WTC11 (cell line): Measurements from ENCODE around the gene UBE2H. TPM values are rescaled to one million over a fixed set of nuclear protein-coding genes. Genes with fewer than 3 reads are reported as not detected.

Experiments used
- ATAC-seq: fragments of 200-7000 bp; cut with Tn5 transposase; 2 replicates; pipeline ENCODE4 v1.10.0; 2021; ENCODE audit warnings: mild to moderate bottlenecking, moderate library complexity
- CTCF ChIA-PET: fragments of 300-600 bp; sonication (Branson Sonifier 250); formaldehyde crosslinking; loops from one replicate; lab custom pipeline; 2021; ENCODE audit warnings: antibody characterized with exemption; lab: Charles Lee
- POLR2A ChIA-PET: fragments of 350-600 bp; sonication (Branson Sonifier 250); formaldehyde crosslinking; loops from one replicate; lab custom pipeline; 2021; ENCODE audit warnings: antibody characterized with exemption; lab: Charles Lee
- DNase-seq: peaks from one replicate; pipeline ENCODE4 v3.0.0; 2021; ENCODE audit warnings: low spot score
- H3K27ac Mint-ChIP-seq: 2 replicates; pipeline ENCODE4 v1.8.0; 2021; ENCODE audit warnings: mixed read lengths
- H3K27me3 Mint-ChIP-seq: 2 replicates; pipeline ENCODE4 v1.8.0; 2021; ENCODE audit warnings: low read depth, mild to moderate bottlenecking, moderate library complexity, mixed read lengths
- H3K36me3 Mint-ChIP-seq: 2 replicates; pipeline ENCODE4 v1.8.0; 2021; ENCODE audit warnings: mixed read lengths
- H3K4me1 Mint-ChIP-seq: 2 replicates; pipeline ENCODE4 v1.8.0; 2022; ENCODE audit warnings: mixed read lengths
- H3K4me3 Mint-ChIP-seq: 2 replicates; pipeline ENCODE4 v1.8.0; 2021; ENCODE audit warnings: mild to moderate bottlenecking, moderate library complexity, mixed read lengths
- H3K9me3 Mint-ChIP-seq: 2 replicates; pipeline ENCODE4 v1.8.0; 2021; ENCODE audit warnings: mixed read lengths
- CBFB ChIP-seq: sonication (generic); formaldehyde crosslinking; IDR thresholded peaks from 2 replicates; pipeline ENCODE4 v1.8.1; 2022; ENCODE audit warnings: mild to moderate bottlenecking, low read depth, missing genetic modification reagents
- ESRRA ChIP-seq: sonication (generic); formaldehyde crosslinking; IDR thresholded peaks from 2 replicates; pipeline ENCODE4 v1.8.1; 2022; ENCODE audit warnings: mild to moderate bottlenecking, missing genetic modification reagents, borderline replicate concordance
- FOXK1 ChIP-seq: sonication (generic); formaldehyde crosslinking; IDR thresholded peaks from 2 replicates; pipeline ENCODE4 v1.8.0; 2022; ENCODE audit warnings: mild to moderate bottlenecking, moderate library complexity, missing genetic modification reagents
- GABPB1 ChIP-seq: sonication (generic); formaldehyde crosslinking; IDR thresholded peaks from 2 replicates; pipeline ENCODE4 v1.8.1; 2023; ENCODE audit warnings: mild to moderate bottlenecking, missing genetic modification reagents
- GRHL2 ChIP-seq: fragments of 250-450 bp; sonication (Bioruptor Pico); IDR thresholded peaks from 2 replicates; pipeline ENCODE4 v1.8.0; 2022; ENCODE audit warnings: mild to moderate bottlenecking, moderate library complexity; ENCODE audit not compliant: insufficient replicate concordance, severe bottlenecking
- IRF2 ChIP-seq: sonication (generic); formaldehyde crosslinking; IDR thresholded peaks from 2 replicates; pipeline ENCODE4 v1.8.0; 2022; ENCODE audit warnings: low read depth, missing genetic modification reagents, borderline replicate concordance
- JAZF1 ChIP-seq: fragments of 250-450 bp; sonication (Bioruptor Pico); IDR thresholded peaks from 2 replicates; pipeline ENCODE4 v1.9.0; 2021; ENCODE audit warnings: moderate library complexity, mild to moderate bottlenecking, inconsistent platforms
- KAT7 ChIP-seq: sonication (generic); formaldehyde crosslinking; IDR thresholded peaks from 2 replicates; pipeline ENCODE4 v1.8.1; 2023; ENCODE audit warnings: missing genetic modification reagents, mild to moderate bottlenecking, borderline replicate concordance
- MXD4 ChIP-seq: fragments of 250-450 bp; sonication (Bioruptor Pico); IDR thresholded peaks from 2 replicates; pipeline ENCODE4 v1.8.0; 2021; ENCODE audit warnings: mild to moderate bottlenecking, moderate library complexity, borderline replicate concordance
- NR1H2 ChIP-seq: sonication (generic); formaldehyde crosslinking; IDR thresholded peaks from 2 replicates; pipeline ENCODE4 v1.9.0; 2021; ENCODE audit warnings: mild to moderate bottlenecking, moderate library complexity, missing genetic modification reagents
- NR2C2 ChIP-seq: sonication (generic); formaldehyde crosslinking; IDR thresholded peaks from 2 replicates; pipeline ENCODE4 v1.8.0; 2022; ENCODE audit warnings: mild to moderate bottlenecking, missing genetic modification reagents
- RELA ChIP-seq: sonication (generic); formaldehyde crosslinking; IDR thresholded peaks from 2 replicates; pipeline ENCODE4 v1.8.1; 2022; ENCODE audit warnings: missing genetic modification reagents, mild to moderate bottlenecking, borderline replicate concordance
- SMAD3 ChIP-seq: sonication (generic); formaldehyde crosslinking; IDR thresholded peaks from 2 replicates; pipeline ENCODE4 v1.8.0; 2022; ENCODE audit warnings: missing genetic modification reagents, mild to moderate bottlenecking, borderline replicate concordance
- TP53 ChIP-seq: sonication (generic); formaldehyde crosslinking; IDR thresholded peaks from 2 replicates; pipeline ENCODE4 v1.8.1; 2023; ENCODE audit warnings: mild to moderate bottlenecking, missing genetic modification reagents
- ZNF138 ChIP-seq: sonication (generic); formaldehyde crosslinking; conservative IDR thresholded peaks from 2 replicates; pipeline ENCODE4 v1.8.1; 2022; ENCODE audit warnings: mild to moderate bottlenecking, moderate library complexity, missing genetic modification reagents
- ZNF317 ChIP-seq: sonication (generic); formaldehyde crosslinking; IDR thresholded peaks from 2 replicates; pipeline ENCODE4 v1.8.1; 2023; ENCODE audit warnings: low read depth, mild to moderate bottlenecking, moderate library complexity, missing genetic modification reagents, borderline replicate concordance
- ZNF396 ChIP-seq: fragments of 250-450 bp; sonication (Bioruptor Pico); IDR thresholded peaks from 2 replicates; pipeline ENCODE4 v1.8.0; 2021; ENCODE audit warnings: mild to moderate bottlenecking, moderate library complexity, borderline replicate concordance
- ZNF416 ChIP-seq: fragments of 250-450 bp; sonication (Bioruptor Pico); IDR thresholded peaks from 2 replicates; pipeline ENCODE4 v1.9.0; 2021; ENCODE audit warnings: mild to moderate bottlenecking, inconsistent platforms
- ZNF423 ChIP-seq: fragments of 250-450 bp; sonication (Bioruptor Pico); IDR thresholded peaks from 2 replicates; pipeline ENCODE4 v2.1.2; 2022; ENCODE audit warnings: mild to moderate bottlenecking, moderate library complexity
- total RNA-seq: library from RNA; stranded (reverse); gene quantifications from 3 replicates; pipeline ENCODE4 v1.2.3, GENCODE V29; 2021
- TF ChIP-seq, protein P1 (sequence below): sonication (generic); formaldehyde crosslinking; IDR thresholded peaks from 2 replicates; pipeline ENCODE4 v1.8.0; 2022; ENCODE audit warnings: mild to moderate bottlenecking, missing genetic modification reagents
- TF ChIP-seq, protein P2 (sequence below): sonication (generic); formaldehyde crosslinking; IDR thresholded peaks from 2 replicates; pipeline ENCODE4 v1.8.1; 2022; ENCODE audit warnings: mild to moderate bottlenecking, missing genetic modification reagents, moderate library complexity, borderline replicate concordance
- TF ChIP-seq, protein P3 (sequence below): sonication (generic); formaldehyde crosslinking; IDR thresholded peaks from 2 replicates; pipeline ENCODE4 v1.8.1; 2022; ENCODE audit warnings: mild to moderate bottlenecking, moderate library complexity, missing genetic modification reagents
- TF ChIP-seq, protein P4 (sequence below): sonication (generic); formaldehyde crosslinking; IDR thresholded peaks from 2 replicates; pipeline ENCODE4 v1.8.0; 2022; ENCODE audit warnings: mild to moderate bottlenecking, missing genetic modification reagents
- TF ChIP-seq, protein P5 (sequence below): sonication (generic); formaldehyde crosslinking; IDR thresholded peaks from 2 replicates; pipeline ENCODE4 v1.8.1; 2023; ENCODE audit warnings: mild to moderate bottlenecking, missing genetic modification reagents
- TF ChIP-seq, protein P6 (sequence below): sonication (generic); formaldehyde crosslinking; IDR thresholded peaks from 2 replicates; pipeline ENCODE4 v1.8.1; 2023; ENCODE audit warnings: mild to moderate bottlenecking, moderate library complexity, missing genetic modification reagents
- TF ChIP-seq, protein P7 (sequence below): fragments of 250-450 bp; sonication (Bioruptor Pico); IDR thresholded peaks from 2 replicates; pipeline ENCODE4 v1.8.0; 2021; ENCODE audit warnings: mild to moderate bottlenecking

UBE2H gene
- total RNA-seq, 1 experiment from 2014 or later, result 55.0 TPM

DNA sequence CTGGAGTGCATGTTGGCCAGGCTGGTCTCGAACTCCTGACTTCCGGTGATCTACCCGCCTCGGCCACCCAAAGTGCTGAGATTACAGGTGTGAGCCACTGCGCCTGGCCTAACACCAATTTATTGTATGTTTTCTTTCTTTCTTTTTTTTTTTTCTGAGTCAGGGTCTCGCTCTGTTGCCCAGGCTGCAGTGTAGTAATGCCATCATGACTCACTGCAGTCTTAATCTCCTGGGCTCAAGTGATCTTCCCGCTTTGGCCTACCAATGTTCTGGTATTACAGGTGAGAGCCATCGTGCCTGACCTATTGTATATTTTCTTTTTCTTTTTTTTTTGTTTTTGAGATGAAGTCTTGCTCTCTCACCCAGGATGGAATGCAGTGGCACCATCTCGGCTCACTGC lies 33.8 kb upstream of the UBE2H start:
- POLR2A ChIA-PET, result no interaction called here
- H3K9me3 Mint-ChIP-seq, result no peaks in the 10 kb centered on the region
- no peak for TF ChIP-seq JAZF1 (CRISPR knock-in tag)
- no peak for TF ChIP-seq NR2C2 (CRISPR knock-in tag)
- TF ChIP-seq ZNF423 (CRISPR knock-in tag), result no peak
- TF ChIP-seq IRF2 (CRISPR knock-in tag), result no peak
- no peak for TF ChIP-seq MXD4 (CRISPR knock-in tag)
- TF ChIP-seq ESRRA (CRISPR knock-in tag), result no peak
- TF ChIP-seq, protein P1, sequence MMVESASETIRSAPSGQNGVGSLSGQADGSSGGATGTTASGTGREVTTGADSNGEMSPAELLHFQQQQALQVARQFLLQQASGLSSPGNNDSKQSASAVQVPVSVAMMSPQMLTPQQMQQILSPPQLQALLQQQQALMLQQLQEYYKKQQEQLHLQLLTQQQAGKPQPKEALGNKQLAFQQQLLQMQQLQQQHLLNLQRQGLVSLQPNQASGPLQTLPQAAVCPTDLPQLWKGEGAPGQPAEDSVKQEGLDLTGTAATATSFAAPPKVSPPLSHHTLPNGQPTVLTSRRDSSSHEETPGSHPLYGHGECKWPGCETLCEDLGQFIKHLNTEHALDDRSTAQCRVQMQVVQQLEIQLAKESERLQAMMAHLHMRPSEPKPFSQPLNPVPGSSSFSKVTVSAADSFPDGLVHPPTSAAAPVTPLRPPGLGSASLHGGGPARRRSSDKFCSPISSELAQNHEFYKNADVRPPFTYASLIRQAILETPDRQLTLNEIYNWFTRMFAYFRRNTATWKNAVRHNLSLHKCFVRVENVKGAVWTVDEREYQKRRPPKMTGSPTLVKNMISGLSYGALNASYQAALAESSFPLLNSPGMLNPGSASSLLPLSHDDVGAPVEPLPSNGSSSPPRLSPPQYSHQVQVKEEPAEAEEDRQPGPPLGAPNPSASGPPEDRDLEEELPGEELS (CRISPR knock-in tag), result no peak
- TF ChIP-seq, protein P2, sequence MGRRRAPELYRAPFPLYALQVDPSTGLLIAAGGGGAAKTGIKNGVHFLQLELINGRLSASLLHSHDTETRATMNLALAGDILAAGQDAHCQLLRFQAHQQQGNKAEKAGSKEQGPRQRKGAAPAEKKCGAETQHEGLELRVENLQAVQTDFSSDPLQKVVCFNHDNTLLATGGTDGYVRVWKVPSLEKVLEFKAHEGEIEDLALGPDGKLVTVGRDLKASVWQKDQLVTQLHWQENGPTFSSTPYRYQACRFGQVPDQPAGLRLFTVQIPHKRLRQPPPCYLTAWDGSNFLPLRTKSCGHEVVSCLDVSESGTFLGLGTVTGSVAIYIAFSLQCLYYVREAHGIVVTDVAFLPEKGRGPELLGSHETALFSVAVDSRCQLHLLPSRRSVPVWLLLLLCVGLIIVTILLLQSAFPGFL (CRISPR knock-in tag), result no peak
- TF ChIP-seq, protein P3, sequence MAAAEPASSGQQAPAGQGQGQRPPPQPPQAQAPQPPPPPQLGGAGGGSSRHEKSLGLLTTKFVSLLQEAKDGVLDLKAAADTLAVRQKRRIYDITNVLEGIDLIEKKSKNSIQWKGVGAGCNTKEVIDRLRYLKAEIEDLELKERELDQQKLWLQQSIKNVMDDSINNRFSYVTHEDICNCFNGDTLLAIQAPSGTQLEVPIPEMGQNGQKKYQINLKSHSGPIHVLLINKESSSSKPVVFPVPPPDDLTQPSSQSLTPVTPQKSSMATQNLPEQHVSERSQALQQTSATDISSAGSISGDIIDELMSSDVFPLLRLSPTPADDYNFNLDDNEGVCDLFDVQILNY (CRISPR knock-in tag), result no peak
- TF ChIP-seq, protein P4, sequence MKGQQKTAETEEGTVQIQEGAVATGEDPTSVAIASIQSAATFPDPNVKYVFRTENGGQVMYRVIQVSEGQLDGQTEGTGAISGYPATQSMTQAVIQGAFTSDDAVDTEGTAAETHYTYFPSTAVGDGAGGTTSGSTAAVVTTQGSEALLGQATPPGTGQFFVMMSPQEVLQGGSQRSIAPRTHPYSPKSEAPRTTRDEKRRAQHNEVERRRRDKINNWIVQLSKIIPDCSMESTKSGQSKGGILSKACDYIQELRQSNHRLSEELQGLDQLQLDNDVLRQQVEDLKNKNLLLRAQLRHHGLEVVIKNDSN, result no peak
- no peak for TF ChIP-seq GRHL2 (CRISPR knock-in tag)
- no peak for TF ChIP-seq KAT7 (CRISPR knock-in tag)
- no peak for TF ChIP-seq GABPB1
- TF ChIP-seq, protein P5, sequence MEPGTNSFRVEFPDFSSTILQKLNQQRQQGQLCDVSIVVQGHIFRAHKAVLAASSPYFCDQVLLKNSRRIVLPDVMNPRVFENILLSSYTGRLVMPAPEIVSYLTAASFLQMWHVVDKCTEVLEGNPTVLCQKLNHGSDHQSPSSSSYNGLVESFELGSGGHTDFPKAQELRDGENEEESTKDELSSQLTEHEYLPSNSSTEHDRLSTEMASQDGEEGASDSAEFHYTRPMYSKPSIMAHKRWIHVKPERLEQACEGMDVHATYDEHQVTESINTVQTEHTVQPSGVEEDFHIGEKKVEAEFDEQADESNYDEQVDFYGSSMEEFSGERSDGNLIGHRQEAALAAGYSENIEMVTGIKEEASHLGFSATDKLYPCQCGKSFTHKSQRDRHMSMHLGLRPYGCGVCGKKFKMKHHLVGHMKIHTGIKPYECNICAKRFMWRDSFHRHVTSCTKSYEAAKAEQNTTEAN (CRISPR knock-in tag), result no peak
- TF ChIP-seq, protein P6, sequence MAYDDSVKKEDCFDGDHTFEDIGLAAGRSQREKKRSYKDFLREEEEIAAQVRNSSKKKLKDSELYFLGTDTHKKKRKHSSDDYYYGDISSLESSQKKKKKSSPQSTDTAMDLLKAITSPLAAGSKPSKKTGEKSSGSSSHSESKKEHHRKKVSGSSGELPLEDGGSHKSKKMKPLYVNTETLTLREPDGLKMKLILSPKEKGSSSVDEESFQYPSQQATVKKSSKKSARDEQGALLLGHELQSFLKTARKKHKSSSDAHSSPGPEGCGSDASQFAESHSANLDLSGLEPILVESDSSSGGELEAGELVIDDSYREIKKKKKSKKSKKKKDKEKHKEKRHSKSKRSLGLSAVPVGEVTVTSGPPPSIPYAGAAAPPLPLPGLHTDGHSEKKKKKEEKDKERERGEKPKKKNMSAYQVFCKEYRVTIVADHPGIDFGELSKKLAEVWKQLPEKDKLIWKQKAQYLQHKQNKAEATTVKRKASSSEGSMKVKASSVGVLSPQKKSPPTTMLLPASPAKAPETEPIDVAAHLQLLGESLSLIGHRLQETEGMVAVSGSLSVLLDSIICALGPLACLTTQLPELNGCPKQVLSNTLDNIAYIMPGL, result no peak
- no peak for TF ChIP-seq NR1H2 (CRISPR knock-in tag)
- TF ChIP-seq, all 79 proteins: peak for 0
- H3K36me3 Mint-ChIP-seq, result no peaks in the 10 kb centered on the region
- DNase-seq, result no peak
- H3K27me3 Mint-ChIP-seq, result no peaks in the 10 kb centered on the region
- ATAC-seq, result no peak
- no peak overlapping the region for H3K4me3 Mint-ChIP-seq
- H3K27ac Mint-ChIP-seq, result no peak overlapping the region
- CTCF ChIA-PET, result no interaction called here
- peaks cover 7% of the 10 kb centered on the region for H3K4me1 Mint-ChIP-seq

DNA sequence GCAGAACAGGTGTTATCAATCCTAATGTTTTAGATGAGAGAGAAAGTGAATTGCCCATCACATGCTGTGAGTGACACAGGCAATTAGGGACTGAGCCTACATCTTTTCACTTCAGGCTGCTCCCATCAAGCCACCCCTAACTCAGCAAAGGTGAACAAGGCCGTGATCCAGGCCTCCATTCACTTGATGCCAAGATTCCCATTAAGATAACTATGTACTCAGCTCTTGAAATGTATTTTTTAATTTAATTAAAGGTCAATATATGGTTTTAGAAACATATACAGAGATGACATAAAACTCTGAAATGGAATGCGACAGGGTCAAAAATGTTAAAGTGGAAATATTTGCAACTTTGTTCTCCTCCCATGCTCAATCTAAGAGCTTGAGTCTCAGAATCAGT lies 27.9 kb upstream of the UBE2H start:
- no peak overlapping the region for H3K27ac Mint-ChIP-seq
- ChIA-PET CTCF (no interaction called here), POLR2A (no interaction called here)
- H3K4me1 Mint-ChIP-seq, result peaks cover 12% of the 10 kb centered on the region
- no peaks in the 10 kb centered on the region for H3K27me3 Mint-ChIP-seq
- DNase-seq (no peak), ATAC-seq (no peak)
- H3K9me3 Mint-ChIP-seq, result no peaks in the 10 kb centered on the region
- no peaks in the 10 kb centered on the region for H3K36me3 Mint-ChIP-seq
- no peak overlapping the region for H3K4me3 Mint-ChIP-seq
- no peak for TF ChIP-seq TP53 (CRISPR knock-in tag)
- no peak for TF ChIP-seq ZNF317 (CRISPR knock-in tag)
- TF ChIP-seq ZNF138 (CRISPR knock-in tag), result no peak
- no peak for TF ChIP-seq FOXK1 (CRISPR knock-in tag)
- TF ChIP-seq, protein P7, sequence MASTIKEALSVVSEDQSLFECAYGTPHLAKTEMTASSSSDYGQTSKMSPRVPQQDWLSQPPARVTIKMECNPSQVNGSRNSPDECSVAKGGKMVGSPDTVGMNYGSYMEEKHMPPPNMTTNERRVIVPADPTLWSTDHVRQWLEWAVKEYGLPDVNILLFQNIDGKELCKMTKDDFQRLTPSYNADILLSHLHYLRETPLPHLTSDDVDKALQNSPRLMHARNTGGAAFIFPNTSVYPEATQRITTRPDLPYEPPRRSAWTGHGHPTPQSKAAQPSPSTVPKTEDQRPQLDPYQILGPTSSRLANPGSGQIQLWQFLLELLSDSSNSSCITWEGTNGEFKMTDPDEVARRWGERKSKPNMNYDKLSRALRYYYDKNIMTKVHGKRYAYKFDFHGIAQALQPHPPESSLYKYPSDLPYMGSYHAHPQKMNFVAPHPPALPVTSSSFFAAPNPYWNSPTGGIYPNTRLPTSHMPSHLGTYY (CRISPR knock-in tag), result no peak
- TF ChIP-seq RELA (CRISPR knock-in tag), result no peak
- TF ChIP-seq CBFB (CRISPR knock-in tag), result no peak
- no peak for TF ChIP-seq ZNF416
- TF ChIP-seq, protein P5 (CRISPR knock-in tag), result no peak
- no peak for TF ChIP-seq SMAD3
- TF ChIP-seq MXD4 (CRISPR knock-in tag), result no peak
- no peak for TF ChIP-seq ZNF396 (CRISPR knock-in tag)
